Muscle layer of duodenum (tissue), 2 donors: ENCODE measurements around the gene SLC35F1.

Experiments used
- H3K27ac ChIP-seq: one replicate; pipeline ENCODE4 v1.7.0; 2013; ENCODE audit warnings: mild to moderate bottlenecking, low read length
- H3K27me3 ChIP-seq: one replicate; pipeline ENCODE4 v1.7.0; 2013; ENCODE audit warnings: low read depth, mild to moderate bottlenecking, control low read depth, low read length
- H3K36me3 ChIP-seq, 2 donors: one replicate each; pipeline ENCODE4 v1.7.0; 2013; ENCODE audit warnings: low read length in 2 of 2, control low read depth in 1 of 2, mild to moderate bottlenecking in 1 of 2; ENCODE audit not compliant: insufficient read depth in 2 of 2, control insufficient read depth in 1 of 2
- H3K4me1 ChIP-seq, 2 donors: one replicate each; pipeline ENCODE4 v1.7.0; 2013; ENCODE audit warnings: low read length in 2 of 2, mild to moderate bottlenecking in 2 of 2, control low read depth in 1 of 2, moderate library complexity in 1 of 2; ENCODE audit not compliant: insufficient read depth in 2 of 2, control insufficient read depth in 1 of 2
- H3K4me3 ChIP-seq, 2 donors: one replicate each; pipeline ENCODE4 v1.7.0; 2013; ENCODE audit warnings: low read length in 2 of 2, low read depth in 1 of 2, mild to moderate bottlenecking in 1 of 2
- H3K9me3 ChIP-seq, 2 donors: one replicate each; pipeline ENCODE4 v1.7.0; 2013; ENCODE audit warnings: low read length in 2 of 2, control low read depth in 1 of 2, mild to moderate bottlenecking in 1 of 2; ENCODE audit not compliant: control insufficient read depth in 1 of 2
- donor health status: healthy.

Gene SLC35F1

GRCh38 chr6:118344014-118344670 lies 437.1 kb downstream of the SLC35F1 start:
- no peak overlapping the region for H3K27ac ChIP-seq
- H3K9me3 ChIP-seq: peaks cover 0 to 4% of the 10 kb centered on the region in 2 donors
- no peaks in the 10 kb centered on the region for H3K27me3 ChIP-seq

GRCh38 chr6:118350881-118351430 lies 443.9 kb downstream of the SLC35F1 start:
- Histone ChIP-seq H3K27me3 (no peaks in the 10 kb centered on the region), H3K27ac (peak overlapping the region; percentile 9), H3K36me3 (no peaks in the 10 kb centered on the region), H3K9me3 (no peaks in the 10 kb centered on the region), H3K4me1 (peaks cover 0 to 25% of the 10 kb centered on the region in 2 donors), H3K4me3 (no peak overlapping the region)

More at GRCh38 chr6:118344014-118344670, 437.1 kb downstream of the SLC35F1 start:
- Histone ChIP-seq H3K36me3 (no peaks in the 10 kb centered on the region), H3K4me3 (no peak overlapping the region), H3K4me1 (peaks cover 0 to 5% of the 10 kb centered on the region in 2 donors)

- Histone ChIP-seq H3K27ac (no peak overlapping the region), H3K4me1 (peaks cover 0 to 25% of the 10 kb centered on the region in 2 donors), H3K9me3 (no peaks in the 10 kb centered on the region), H3K36me3 (no peaks in the 10 kb centered on the region), H3K4me3 (no peak overlapping the region), H3K27me3 (no peaks in the 10 kb centered on the region)
Observed at GRCh38 chr6:118353564-118353963, 446.5 kb downstream of the SLC35F1 start.

GRCh38 chr6:118354641-118355040 lies 447.6 kb downstream of the SLC35F1 start:
- no peak overlapping the region for H3K4me3 ChIP-seq
- peaks cover 0 to 19% of the 10 kb centered on the region in 2 donors for H3K4me1 ChIP-seq
- H3K27ac ChIP-seq: no peak overlapping the region
- no peaks in the 10 kb centered on the region for H3K9me3 ChIP-seq
- no peaks in the 10 kb centered on the region for H3K36me3 ChIP-seq
- no peaks in the 10 kb centered on the region for H3K27me3 ChIP-seq

GRCh38 chr6:118356054-118356453 lies 449.0 kb downstream of the SLC35F1 start:
- H3K4me3 ChIP-seq: no peak overlapping the region
- H3K27me3 ChIP-seq: no peaks in the 10 kb centered on the region
- no peak overlapping the region for H3K27ac ChIP-seq
- H3K4me1 ChIP-seq: peaks cover 0 to 14% of the 10 kb centered on the region in 2 donors
- no peaks in the 10 kb centered on the region for H3K9me3 ChIP-seq
- H3K36me3 ChIP-seq: no peaks in the 10 kb centered on the region

GRCh38 chr6:118356686-118357085 lies 449.6 kb downstream of the SLC35F1 start:
- H3K4me3 ChIP-seq: no peak overlapping the region
- no peaks in the 10 kb centered on the region for H3K9me3 ChIP-seq
- H3K27ac ChIP-seq: no peak overlapping the region
- H3K27me3 ChIP-seq: no peaks in the 10 kb centered on the region
- peaks cover 0 to 12% of the 10 kb centered on the region in 2 donors for H3K4me1 ChIP-seq
- no peaks in the 10 kb centered on the region for H3K36me3 ChIP-seq
